Neuron (in vitro differentiated cells): Measurements from ENCODE around the gene KIF23.
A peak's percentile ranks its signal among the peaks of the same experiment; 100 is the strongest.

Experiments used
- H2AFZ ChIP-seq: one replicate; pipeline ENCODE4 v1.6.1; 2013; ENCODE audit warnings: low read depth, mild to moderate bottlenecking, inconsistent platforms, low read length, moderate library complexity
- H3K27me3 ChIP-seq: one replicate; pipeline ENCODE4 v1.6.1; 2013; ENCODE audit warnings: low read length; ENCODE audit not compliant: insufficient read depth
- H3K36me3 ChIP-seq: one replicate; pipeline ENCODE4 v1.6.1; 2013; ENCODE audit warnings: low read length; ENCODE audit not compliant: insufficient read depth
- H3K4me1 ChIP-seq: one replicate; pipeline ENCODE4 v1.6.1; 2013; ENCODE audit warnings: low read length; ENCODE audit not compliant: insufficient read depth
- H3K4me3 ChIP-seq: 2 replicates; pipeline ENCODE4 v1.5.1; 2013; ENCODE audit warnings: mild to moderate bottlenecking, low read length, moderate library complexity
- H3K9me3 ChIP-seq: one replicate; pipeline ENCODE4 v1.6.1; 2013; ENCODE audit warnings: low read length

KIF23 gene

DNA sequence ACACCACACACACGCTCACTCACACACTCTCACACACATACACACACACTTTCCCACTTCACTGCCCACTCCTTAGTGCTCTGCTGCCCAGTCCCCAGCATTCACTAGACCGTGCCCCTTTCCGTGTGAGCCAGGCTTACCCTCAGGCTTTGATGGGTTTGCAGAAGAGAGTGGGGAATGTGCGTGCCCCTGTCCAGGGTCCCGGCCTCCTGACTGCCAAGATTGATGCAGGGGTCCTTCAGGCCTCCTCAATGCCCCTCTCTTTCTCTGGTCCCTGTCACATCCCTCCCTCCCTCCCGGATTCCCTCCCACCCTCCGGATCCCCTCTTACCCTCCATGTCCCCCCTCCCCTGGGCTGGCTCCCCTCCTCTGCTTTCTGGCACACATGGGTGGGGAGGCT is 27.9 kb upstream of the KIF23 start:
- Histone ChIP-seq H3K9me3 (no peaks in the 10 kb centered on the region), H3K36me3 (no peaks in the 10 kb centered on the region), H3K27me3 (peaks cover 8% of the 10 kb centered on the region), H3K4me1 (no peaks in the 10 kb centered on the region), H3K4me3 (no peak overlapping the region), H2AFZ (no peak overlapping the region)

DNA sequence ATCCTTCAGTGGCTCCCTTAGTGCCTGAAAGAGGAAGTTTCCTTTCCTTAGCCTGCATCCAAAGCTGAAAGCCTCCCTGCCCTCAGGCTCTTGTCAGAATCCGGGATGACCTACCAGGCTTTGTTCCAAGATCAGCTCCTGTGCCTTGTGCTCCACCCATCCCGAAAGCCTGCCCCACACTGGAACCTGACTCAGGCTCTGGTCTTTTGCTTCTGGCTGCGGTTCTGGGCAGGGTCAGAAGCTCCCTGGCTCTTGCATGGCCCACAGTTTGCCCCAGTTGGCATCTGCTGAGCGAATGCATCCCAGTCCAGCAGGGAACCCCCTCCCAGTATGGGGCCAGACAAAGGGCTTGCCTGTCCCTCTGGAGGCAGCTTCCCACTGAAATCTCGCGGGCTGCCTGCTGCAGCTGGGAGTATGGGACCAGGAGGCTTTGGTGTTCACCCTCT is 25.9 kb upstream of the KIF23 start:
- Histone ChIP-seq H3K4me1 (no peaks in the 10 kb centered on the region), H3K4me3 (no peak overlapping the region), H3K36me3 (no peaks in the 10 kb centered on the region), H3K9me3 (no peaks in the 10 kb centered on the region), H2AFZ (no peak overlapping the region), H3K27me3 (peaks cover 12% of the 10 kb centered on the region)

DNA sequence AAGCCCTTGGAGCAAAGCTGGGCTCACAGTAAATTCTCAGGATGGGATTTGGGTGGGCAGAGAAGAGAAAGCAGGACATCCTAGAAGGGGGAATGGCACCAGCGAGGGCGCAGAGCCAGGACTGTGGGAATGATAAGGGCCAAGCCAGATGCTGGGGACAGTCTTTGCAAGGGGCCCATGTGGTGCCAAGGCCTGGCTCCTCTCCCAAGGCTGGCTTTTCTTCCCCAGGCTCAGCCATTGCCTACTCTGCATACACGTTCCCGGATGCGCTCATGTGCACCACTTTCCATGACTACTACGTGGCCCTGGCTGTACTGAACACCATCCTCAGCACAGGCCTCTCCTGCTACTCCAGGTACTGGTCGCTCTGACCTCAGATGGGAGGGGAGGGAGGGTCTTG is 24.7 kb upstream of the KIF23 start:
- H3K27me3 ChIP-seq = peaks cover 12% of the 10 kb centered on the region
- no peaks in the 10 kb centered on the region for H3K36me3 ChIP-seq
- H3K9me3 ChIP-seq = no peaks in the 10 kb centered on the region
- no peak overlapping the region for H3K4me3 ChIP-seq
- no peak overlapping the region for H2AFZ ChIP-seq
- H3K4me1 ChIP-seq = peaks cover 5% of the 10 kb centered on the region

DNA sequence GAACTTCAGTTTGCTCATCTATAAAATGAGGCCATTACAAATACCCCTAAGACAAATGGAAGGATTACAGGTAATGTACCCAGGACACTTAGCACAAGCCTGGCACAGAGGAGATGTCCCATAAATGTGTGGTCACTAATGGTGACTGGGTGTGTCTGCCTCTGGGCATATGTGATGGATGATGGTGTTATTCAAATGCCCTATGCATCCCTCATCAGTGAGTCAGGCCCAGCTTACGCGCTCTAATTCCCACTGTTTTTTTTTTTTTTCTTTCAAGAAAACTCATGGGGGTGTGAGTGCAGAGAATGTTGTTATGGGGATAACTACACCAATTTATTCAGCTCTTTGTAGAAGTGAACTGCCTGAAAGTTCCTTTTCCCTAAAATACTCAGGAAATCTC is 23.6 kb upstream of the KIF23 start:
- Histone ChIP-seq H3K4me1 (peaks cover 9% of the 10 kb centered on the region), H3K36me3 (no peaks in the 10 kb centered on the region), H2AFZ (no peak overlapping the region), H3K9me3 (no peaks in the 10 kb centered on the region), H3K4me3 (no peak overlapping the region), H3K27me3 (peaks cover 12% of the 10 kb centered on the region)

DNA sequence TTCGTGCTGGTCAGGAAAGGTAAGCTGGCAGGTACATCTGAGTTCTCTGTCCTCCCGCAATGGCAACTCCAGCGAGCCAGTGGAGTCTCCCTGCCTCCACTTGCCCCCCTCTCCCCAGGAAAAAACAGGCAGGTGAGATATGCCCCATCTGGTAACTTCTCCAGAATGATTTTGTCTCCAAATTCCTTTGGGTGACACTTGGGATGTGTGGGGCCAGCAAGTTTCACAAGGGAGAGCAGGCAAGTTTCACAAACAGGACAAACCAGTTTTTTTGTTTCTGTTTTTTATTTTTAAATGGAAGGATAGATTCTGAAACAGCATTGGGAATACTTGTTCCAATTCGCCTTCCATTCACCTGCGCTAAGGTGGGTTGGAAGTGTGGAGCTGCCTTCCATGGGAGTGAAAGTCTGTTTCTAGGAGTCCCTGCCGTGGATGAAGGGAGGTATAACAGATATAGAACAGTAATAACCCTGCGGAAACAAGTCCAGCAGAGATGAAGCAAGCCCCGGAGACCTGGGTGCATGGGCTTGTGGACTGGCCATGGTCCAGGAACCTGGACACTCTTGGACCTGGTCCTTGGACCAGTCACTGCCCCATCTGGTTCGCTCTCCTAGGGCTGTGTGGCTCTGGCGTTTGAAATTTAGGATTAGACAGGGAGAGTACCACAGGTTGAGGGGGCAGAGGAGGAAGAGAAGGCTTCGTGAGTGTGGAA is 22.9 kb upstream of the KIF23 start:
- H3K36me3 ChIP-seq = no peaks in the 10 kb centered on the region
- no peaks in the 10 kb centered on the region for H3K9me3 ChIP-seq
- H3K27me3 ChIP-seq = peaks cover 16% of the 10 kb centered on the region
- H3K4me1 ChIP-seq = peaks cover 9% of the 10 kb centered on the region
- no peak overlapping the region for H3K4me3 ChIP-seq
- H2AFZ ChIP-seq = no peak overlapping the region

DNA sequence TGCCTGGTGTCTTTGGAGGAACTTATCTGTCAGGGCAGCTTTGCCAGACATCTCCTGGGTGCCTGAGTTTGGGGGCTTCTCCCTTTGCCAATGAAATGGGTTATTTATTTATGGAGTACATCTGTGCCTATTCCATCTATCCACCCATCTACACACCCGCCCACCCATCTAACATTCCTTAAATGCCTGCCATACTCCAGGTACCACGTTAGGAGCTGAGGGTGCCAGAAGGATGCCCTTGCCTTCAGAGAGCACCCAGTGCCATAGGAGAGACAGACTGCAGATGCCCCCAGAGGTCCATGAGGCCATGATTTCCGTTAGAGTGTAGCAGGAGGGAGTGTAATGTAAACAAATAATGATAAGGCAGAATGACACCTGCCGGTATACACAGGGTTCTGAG is 21.8 kb upstream of the KIF23 start:
- Histone ChIP-seq H3K9me3 (no peaks in the 10 kb centered on the region), H3K4me3 (no peak overlapping the region), H3K36me3 (no peaks in the 10 kb centered on the region), H2AFZ (no peak overlapping the region), H3K27me3 (peaks cover 18% of the 10 kb centered on the region), H3K4me1 (peaks cover 9% of the 10 kb centered on the region)

DNA sequence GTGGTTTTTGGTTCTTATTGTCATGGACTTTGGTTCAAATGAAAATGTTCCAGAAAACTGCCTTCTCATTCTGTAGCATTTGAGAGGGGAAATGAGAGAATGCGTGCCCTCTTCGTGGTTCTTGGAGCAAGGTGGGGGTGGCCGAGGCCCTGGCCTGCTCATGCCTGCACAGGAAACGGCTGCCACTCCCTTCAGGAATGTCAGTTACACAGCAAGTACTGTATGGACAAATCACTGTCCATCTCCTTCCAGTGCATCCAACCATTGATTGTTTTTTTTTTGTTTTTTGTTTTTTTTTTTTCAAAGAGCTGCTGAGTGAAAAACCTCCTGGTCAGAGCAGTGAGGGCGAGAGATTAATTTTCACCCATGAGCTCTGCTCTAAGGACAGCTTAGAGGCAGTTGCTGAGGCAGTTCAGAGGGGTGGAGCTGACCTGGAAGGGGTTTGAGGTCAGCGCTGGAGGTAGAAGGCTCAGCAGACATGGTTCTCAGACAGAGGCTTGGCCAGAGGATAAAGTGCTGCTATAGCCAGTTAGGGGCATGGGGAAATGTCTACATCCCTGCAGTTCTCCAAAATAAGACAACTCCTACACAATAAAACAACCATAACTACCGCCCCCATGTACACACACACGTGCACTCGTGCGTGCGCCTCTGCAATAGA is 20.2 kb upstream of the KIF23 start:
- no peak overlapping the region for H3K4me3 ChIP-seq

DNA sequence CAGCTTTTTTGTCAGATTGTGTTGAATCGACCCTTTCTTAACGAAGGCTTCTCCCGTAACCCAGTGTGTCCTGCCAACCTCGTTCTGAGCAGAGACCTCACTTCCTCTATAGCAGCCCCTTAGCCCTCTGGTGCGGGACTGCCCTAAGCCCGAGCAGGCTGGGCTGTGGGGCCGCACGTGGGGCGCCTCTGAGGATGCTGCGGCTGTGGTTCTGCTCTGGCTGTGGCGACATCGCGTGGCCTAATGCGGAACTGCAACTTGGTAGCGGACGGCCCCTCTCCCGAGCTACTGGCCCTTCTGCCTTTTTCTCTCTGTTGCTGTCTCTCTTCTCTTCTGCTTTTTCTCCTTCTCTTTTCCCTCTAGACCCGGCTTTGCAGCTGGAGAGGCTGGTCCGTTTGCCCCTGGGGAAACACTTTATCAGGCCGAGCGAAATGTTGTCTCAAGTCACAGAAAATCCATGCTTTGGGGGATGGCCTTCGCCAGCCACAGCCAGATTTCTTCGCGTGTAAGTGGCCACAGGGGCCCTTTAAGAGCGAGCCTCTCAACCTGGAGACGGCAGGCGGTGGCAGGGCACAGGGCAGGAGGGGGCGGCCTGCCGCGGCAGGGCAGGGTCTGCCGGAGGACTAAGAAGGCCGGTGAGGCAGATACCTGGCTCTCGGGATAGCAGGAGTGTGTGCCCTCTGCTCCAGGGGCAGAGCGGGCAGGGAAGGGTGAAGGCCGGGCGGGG is 19.4 kb upstream of the KIF23 start:
- Histone ChIP-seq H3K36me3 (no peaks in the 10 kb centered on the region), H3K4me3 (peak overlapping the region; percentile 18), H3K9me3 (no peaks in the 10 kb centered on the region), H3K4me1 (peaks cover 9% of the 10 kb centered on the region), H3K27me3 (peaks cover 11% of the 10 kb centered on the region), H2AFZ (peak overlapping the region; percentile 65)

More for the DNA sequence above, 20.2 kb upstream of the KIF23 start:
- H3K9me3 ChIP-seq = no peaks in the 10 kb centered on the region
- peak overlapping the region; percentile 65 for H2AFZ ChIP-seq
- H3K36me3 ChIP-seq = no peaks in the 10 kb centered on the region
- peaks cover 11% of the 10 kb centered on the region for H3K27me3 ChIP-seq
- peaks cover 9% of the 10 kb centered on the region for H3K4me1 ChIP-seq

DNA sequence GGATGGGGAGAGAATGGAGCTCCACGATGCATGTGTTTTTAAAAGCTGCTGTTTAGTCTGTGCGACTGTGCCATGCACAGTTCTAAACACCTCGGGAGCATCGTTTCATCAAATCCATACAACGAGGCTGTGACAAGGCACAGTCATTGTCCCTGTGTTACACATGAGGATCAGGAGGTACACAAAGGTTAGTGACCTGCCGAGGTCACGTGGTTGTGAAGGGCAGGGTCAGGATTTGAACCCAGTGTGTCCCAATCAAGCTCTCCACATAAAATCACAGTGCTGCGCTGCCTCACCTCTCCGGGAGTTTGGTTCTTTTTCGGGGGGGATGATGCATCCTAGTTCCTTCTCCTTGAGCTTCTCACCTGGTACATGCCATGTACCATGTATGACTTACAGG is 18.7 kb upstream of the KIF23 start:
- Histone ChIP-seq H3K9me3 (no peaks in the 10 kb centered on the region), H3K4me3 (no peak overlapping the region), H3K4me1 (peaks cover 9% of the 10 kb centered on the region), H2AFZ (no peak overlapping the region), H3K27me3 (peaks cover 11% of the 10 kb centered on the region), H3K36me3 (no peaks in the 10 kb centered on the region)

DNA sequence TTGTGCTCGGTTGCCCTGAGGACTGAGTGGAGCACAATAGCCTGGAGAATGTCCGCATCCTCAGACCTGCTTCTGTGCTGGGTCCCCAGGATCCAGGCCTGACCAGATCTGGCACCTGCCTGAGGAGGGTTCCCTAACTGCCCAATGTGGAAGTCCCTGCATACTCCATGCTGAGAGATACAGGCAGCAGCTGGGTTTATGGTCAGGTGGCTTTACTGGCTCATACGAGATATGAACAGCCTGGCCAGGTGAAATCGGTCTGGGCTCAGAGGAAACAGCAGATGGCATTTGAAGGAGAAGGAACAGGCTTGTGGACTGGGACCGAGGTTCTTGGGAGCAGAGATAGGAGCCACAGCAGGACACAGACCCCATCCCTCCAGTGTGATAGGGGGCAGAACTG is 18.2 kb upstream of the KIF23 start:
- Histone ChIP-seq H3K4me1 (peaks cover 9% of the 10 kb centered on the region), H3K9me3 (no peaks in the 10 kb centered on the region), H3K27me3 (peaks cover 11% of the 10 kb centered on the region), H3K4me3 (no peak overlapping the region), H2AFZ (no peak overlapping the region), H3K36me3 (no peaks in the 10 kb centered on the region)

DNA sequence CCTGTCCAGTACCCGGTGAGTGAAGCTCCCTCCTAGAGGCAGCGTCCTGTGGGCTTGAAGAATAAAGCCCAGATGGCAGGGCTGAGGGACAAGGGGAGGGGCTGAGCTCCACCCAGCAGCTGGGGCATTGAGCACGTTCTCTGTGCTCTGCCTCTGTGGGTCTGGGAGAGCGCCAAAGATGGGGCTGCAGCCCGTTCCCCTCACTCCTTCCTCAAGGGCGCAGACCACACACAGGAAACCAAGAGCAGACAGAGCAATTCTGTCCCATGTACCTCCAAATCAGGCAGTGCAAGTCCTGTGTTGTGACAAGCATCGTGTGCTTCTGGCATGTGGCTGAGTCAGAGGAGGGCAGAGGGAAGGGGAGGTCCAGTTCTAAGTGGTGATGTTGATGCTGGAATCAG is 15.7 kb upstream of the KIF23 start:
- Histone ChIP-seq H3K9me3 (no peaks in the 10 kb centered on the region), H3K4me1 (peaks cover 9% of the 10 kb centered on the region), H3K36me3 (no peaks in the 10 kb centered on the region), H3K27me3 (peaks cover 6% of the 10 kb centered on the region), H2AFZ (no peak overlapping the region), H3K4me3 (no peak overlapping the region)

DNA sequence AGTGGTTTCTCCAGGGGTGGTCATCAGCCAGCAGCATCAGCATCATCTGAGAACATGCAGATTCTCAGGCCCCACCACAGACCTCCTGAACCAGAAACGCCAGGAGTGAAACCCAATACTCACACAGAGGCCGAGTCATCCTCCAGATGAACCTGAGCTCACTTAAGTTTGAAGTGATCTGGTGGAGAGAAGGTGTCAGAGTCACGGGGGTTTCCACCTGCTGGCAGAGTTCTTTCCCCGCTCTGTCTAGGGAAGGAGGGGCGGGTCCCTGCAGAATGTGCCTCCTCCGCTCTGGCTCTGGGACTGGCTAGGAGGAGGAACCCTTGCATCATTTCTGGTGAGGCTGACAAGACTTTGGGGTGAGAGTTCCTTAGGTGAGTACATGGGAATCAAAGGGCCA is 13.3 kb upstream of the KIF23 start:
- H2AFZ ChIP-seq = no peak overlapping the region
- H3K4me1 ChIP-seq = no peaks in the 10 kb centered on the region
- H3K27me3 ChIP-seq = peaks cover 6% of the 10 kb centered on the region
- no peak overlapping the region for H3K4me3 ChIP-seq
- no peaks in the 10 kb centered on the region for H3K9me3 ChIP-seq
- H3K36me3 ChIP-seq = no peaks in the 10 kb centered on the region

DNA sequence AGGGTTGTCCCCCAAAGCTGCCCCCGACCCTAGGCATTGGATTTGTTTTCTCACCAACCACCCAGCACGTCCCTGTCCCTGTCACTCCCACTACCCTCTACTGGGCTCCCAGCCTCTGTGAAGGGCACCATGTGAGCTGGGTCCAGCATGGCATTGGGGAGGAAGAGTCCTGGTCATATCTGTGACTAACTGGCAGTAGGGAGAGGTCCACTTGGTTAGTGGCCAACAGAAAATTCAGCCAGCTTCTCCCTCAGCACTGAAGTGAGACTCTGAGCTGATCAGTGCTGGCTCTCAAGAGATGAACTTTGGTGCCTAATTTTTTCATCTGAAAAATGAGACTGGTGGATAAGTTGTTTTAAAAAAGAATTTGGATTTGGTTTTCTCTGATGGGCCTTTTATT is 11.3 kb upstream of the KIF23 start:
- Histone ChIP-seq H2AFZ (no peak overlapping the region), H3K4me3 (no peak overlapping the region), H3K27me3 (no peaks in the 10 kb centered on the region), H3K36me3 (no peaks in the 10 kb centered on the region), H3K9me3 (no peaks in the 10 kb centered on the region), H3K4me1 (no peaks in the 10 kb centered on the region)
